Renal cortical epithelial cell (primary cell): ENCODE data around the gene ABCB7. TPM values are rescaled to one million over a fixed set of nuclear protein-coding genes. Genes with fewer than 3 reads are reported as not detected.
A peak's percentile ranks its signal among the peaks of the same experiment; 100 is the strongest.
"Not testable (repeated sequence)": the region's sequence is repeated elsewhere in the genome, so short reads cannot be mapped to it uniquely, and the experiment has no call there.

Source experiments
- DNase-seq: peaks from one replicate; pipeline ENCODE4 v3.0.0-alpha.2; 2011; ENCODE audit warnings: low read depth
- total RNA-seq: library from RNA; depleted of rRNA; stranded (reverse); fragments of >200 nt; gene quantifications from 2 replicates; pipeline ENCODE4 v1.2.3, GENCODE V29; 2014

The ABCB7 gene
- total RNA-seq = 29.4 and 30.7 TPM in 2 replicates

- DNase-seq = peak; percentile 71
Observed at GRCh38 chrX:75155827-75156525, at the start of gene ABCB7. Gene ABCB7 (minus strand): TSS chrX:75156283. CDS start chrX:75156272, 11 bp downstream.

DNA sequence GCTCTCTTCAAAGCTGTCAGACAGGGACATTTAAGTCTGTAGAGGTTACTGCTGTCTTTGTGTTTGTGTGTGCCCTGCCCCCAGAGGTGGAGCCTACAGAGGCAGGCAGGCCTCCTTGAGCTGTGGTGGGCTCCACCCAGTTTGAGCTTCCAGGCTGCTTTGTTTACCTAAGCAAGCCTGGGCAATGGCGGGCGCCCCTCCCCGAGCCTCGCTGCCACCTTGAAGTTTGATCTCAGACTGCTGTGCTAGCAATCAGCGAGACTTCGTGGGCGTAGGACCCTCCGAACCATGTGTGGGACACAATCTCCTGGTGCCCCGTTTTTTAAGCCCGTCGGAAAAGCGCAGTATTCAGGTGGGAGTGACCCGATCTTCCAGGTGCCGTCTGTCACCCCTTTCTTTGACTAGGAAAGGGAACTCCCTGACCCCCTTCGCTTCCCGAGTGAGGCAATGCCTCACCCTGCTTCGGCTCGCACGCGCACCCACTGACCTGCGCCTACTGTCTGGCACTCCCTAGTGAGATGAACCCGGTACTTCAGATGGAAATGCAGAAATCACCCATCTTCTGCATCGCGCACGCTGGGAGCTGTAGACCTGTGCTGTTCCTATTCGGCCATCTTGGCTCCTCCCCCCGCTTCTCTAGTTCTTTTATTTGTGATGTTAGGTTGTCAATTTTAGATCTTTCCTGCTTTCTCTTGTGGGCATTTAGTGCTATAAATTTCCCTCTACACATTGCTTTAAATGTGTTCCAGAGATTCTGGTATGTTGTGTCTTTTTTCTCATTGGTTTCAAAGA is 32.5 kb upstream of the ABCB7 start:
- not testable (repeated sequence) for DNase-seq

- DNase-seq = peak; percentile 16
Observed at GRCh38 chrX:75181721-75182120, 25.6 kb upstream of the ABCB7 start.

GRCh38 chrX:75179536-75180293 is 23.6 kb upstream of the ABCB7 start:
- not testable (repeated sequence) for DNase-seq

- not testable (repeated sequence) for DNase-seq
Observed at GRCh38 chrX:75172257-75172890, 16.3 kb upstream of the ABCB7 start.

DNA sequence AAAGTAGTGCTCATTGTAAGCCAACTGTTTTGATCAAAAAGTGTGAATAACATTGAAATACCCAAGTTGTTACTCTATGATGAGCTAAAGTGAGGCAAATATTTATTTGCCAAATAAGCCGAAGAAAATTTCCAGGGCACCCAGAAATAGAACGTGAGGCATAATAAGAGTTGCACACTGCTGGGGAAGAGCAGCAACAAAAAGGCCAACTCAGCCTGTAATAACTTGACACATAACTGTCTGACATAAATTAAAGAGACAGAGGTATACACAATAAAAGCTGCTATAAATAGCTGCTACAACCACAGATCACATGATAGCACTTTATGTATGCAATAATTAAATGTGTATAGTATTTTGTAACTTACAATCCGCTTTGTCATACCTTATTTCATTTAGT is 2.0 kb upstream of the ABCB7 start:
- DNase-seq = no peak

DNA sequence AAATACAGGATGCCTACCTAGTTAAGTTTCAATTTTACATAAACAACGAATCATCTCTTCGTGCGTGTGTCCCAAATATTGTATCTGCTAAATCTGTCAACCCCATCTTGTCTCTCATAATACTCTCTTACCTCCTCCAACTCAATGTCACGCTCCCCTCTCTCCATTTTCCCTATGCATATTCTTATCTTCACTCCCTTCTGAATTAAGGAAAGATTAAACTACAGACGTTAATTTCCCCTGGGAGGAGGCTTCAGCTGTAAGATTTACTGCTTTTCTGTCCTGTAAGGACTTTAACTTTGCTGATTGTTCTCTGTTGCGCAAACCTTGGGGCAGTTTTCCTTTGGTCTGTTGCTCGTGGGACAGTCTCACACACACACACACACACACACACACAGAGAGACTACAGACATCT is 455 bp upstream of the ABCB7 start:
- DNase-seq = peak; percentile 62

DNA sequence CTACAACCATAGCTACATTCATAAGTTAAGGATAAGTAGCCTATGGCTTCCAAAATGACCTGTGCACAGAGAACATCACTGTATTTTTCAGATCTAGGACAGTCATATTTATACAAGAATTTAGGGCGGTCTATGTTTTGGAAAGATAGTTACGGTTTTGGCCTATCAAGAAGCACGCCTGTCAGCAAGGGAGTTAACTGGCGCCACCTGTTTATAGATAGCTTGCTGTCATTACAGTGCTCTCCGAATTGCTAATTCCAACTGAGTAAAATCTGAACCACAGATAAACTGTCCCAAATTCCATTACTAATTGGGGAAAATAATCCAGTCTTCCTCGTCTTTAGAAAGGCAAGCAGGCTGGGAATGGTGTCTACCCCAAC is 646 bp downstream of the ABCB7 start:
- no peak for DNase-seq

DNA sequence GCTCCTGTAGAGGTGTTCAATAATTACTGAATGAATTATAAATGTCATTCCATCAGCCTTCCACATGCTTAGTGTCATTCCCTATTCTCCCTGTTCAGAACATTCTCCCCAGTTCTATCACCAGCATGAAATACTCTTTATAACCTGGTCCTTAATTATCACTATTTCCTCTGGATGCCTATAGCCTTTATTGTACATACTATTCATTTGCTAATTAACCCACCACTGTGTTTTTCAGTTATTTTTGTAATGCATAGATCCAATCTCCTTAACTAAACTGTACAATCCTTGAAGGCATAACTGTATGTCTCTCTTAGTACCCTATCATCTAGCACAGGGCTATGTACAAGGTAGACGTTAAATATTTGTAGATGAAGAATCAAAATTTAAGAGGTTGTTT is 1.2 kb downstream of the ABCB7 start:
- DNase-seq = no peak

- peak; percentile 44 for DNase-seq
Observed at GRCh38 chrX:75151827-75152592, 4.1 kb downstream of the ABCB7 start.

DNA sequence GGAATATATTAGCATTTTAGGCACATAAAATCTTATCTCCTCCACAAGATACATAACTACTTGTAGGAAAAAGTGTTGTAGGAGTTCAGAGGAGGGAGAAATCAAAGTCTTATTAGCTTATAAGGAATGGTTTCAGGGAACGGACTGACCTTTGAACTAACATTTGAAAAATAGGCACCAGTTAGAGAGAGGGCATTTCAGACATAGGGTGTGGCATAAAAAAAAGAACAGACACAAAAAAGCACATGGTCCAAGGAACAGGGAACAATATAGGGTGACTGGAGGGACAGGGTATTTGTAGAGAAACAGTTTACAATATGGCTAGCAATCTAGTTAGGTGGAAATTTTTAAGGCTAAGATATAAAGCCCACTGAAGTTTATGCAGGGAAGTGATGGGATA is 6.4 kb downstream of the ABCB7 start:
- no peak for DNase-seq

GRCh38 chrX:75132672-75133071 is 23.4 kb downstream of the ABCB7 start:
- DNase-seq = no peak

GRCh38 chrX:75131973-75132627 is 24.0 kb downstream of the ABCB7 start:
- DNase-seq = no peak

- DNase-seq = not testable (repeated sequence)
Observed at GRCh38 chrX:75129069-75129468, 27.0 kb downstream of the ABCB7 start.

GRCh38 chrX:75118296-75118695 is 37.8 kb downstream of the ABCB7 start:
- no peak for DNase-seq

GRCh38 chrX:75115707-75116413 is 40.2 kb downstream of the ABCB7 start:
- no peak for DNase-seq

- no peak for DNase-seq
Observed at GRCh38 chrX:75114638-75115037, 41.4 kb downstream of the ABCB7 start.

- no peak for DNase-seq
Observed at GRCh38 chrX:75113664-75114063, 42.4 kb downstream of the ABCB7 start.

GRCh38 chrX:75107863-75108509 is 48.1 kb downstream of the ABCB7 start:
- DNase-seq = peak; percentile 25
